ENCODE data around the gene EIF2AK3. TPM values are rescaled to one million over a fixed set of nuclear protein-coding genes. Genes with fewer than 3 reads are reported as not detected.

EIF2AK3 gene
- total and polyA plus RNA-seq, 2 of the 13 experiments (the other 11 are each of a cell fraction or from before 2014, with no cell fraction given), result 10.3 to 30.6 TPM

DNA sequence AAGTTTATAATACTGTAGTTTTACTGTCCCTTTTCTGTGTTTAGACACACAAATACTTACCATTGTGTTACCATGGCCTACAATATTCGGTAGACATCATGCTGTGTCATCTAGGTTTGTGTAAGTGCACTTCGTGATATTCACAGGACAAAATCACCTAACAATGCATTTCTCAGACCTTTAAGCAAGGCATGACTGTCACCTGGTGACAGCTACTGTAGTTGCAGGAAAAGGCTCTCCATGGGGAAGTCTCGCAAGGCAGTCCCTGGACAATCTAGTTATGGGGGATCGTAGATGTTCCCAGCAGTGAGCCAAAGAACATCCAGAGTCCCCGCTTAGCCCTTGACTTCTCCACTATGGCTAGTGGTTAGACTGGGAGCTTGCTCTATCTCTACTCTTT is 73.1 kb downstream of the EIF2AK3 start:
- no TSS peak for BruUV-seq (replicated peaks)
- peak; percentile 32 for FAIRE-seq
- TF ChIP-seq SMC3 (IDR thresholded peaks at IDR 0.05; ENCODE audit: low read length) (peak; percentile 60; the same call in 1 of the 2 replicates), ZNF326 (CRISPR knock-in tag; IDR thresholded peaks at IDR 0.05; ENCODE audit: borderline replicate concordance) (no peak), PRPF4 (IDR thresholded peaks at IDR 0.05; ENCODE audit: low read depth, low read length, poor library complexity, severe bottlenecking) (no peak), SIN3A (IDR thresholded peaks at IDR 0.05; ENCODE audit: borderline replicate concordance, low read depth, low read length) (no peak), DR1 (CRISPR knock-in tag; IDR thresholded peaks at IDR 0.05) (no peak), ZNF451 (CRISPR knock-in tag; IDR thresholded peaks at IDR 0.05) (no peak), CEBPZ (IDR thresholded peaks at IDR 0.05; ENCODE audit: low read length) (no peak), ZNF17 (CRISPR knock-in tag; IDR thresholded peaks at IDR 0.05) (no peak), ARID5B (CRISPR knock-in tag; IDR thresholded peaks at IDR 0.05) (no peak), ADNP (CRISPR knock-in tag; IDR thresholded peaks at IDR 0.05) (no peak), RAD21 (CRISPR knock-in tag; IDR thresholded peaks at IDR 0.05) (0 out of 2 replicates have a peak, but pooled peaks have one; percentile 40), ZNF280B (CRISPR knock-in tag; IDR thresholded peaks at IDR 0.05; ENCODE audit: borderline replicate concordance) (no peak), ZNF207 (IDR thresholded peaks at IDR 0.05; ENCODE audit: borderline replicate concordance) (no peak)
- TF ChIP-seq, protein P1, sequence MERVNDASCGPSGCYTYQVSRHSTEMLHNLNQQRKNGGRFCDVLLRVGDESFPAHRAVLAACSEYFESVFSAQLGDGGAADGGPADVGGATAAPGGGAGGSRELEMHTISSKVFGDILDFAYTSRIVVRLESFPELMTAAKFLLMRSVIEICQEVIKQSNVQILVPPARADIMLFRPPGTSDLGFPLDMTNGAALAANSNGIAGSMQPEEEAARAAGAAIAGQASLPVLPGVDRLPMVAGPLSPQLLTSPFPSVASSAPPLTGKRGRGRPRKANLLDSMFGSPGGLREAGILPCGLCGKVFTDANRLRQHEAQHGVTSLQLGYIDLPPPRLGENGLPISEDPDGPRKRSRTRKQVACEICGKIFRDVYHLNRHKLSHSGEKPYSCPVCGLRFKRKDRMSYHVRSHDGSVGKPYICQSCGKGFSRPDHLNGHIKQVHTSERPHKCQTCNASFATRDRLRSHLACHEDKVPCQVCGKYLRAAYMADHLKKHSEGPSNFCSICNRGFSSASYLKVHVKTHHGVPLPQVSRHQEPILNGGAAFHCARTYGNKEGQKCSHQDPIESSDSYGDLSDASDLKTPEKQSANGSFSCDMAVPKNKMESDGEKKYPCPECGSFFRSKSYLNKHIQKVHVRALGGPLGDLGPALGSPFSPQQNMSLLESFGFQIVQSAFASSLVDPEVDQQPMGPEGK (CRISPR knock-in tag; IDR thresholded peaks at IDR 0.05), result no peak

More for the DNA sequence above, 73.1 kb downstream of the EIF2AK3 start:
- Histone ChIP-seq H4K20me1 (ENCODE audit: insufficient read depth, low read length) (no peaks in the 10 kb centered on the region), H3K4me2 (ENCODE audit: low read depth, low read length) (no peak overlapping the region), H3K4me1 (ENCODE audit: insufficient read depth, low read length) (no peaks in the 10 kb centered on the region), H3K9ac (ENCODE audit: insufficient read depth, low read depth, low read length) (no peak overlapping the region), H3K4me3 (replicated peaks in 1 of 3; ENCODE audit: insufficient read depth in 1 of 3, low read depth in 2 of 3, low read length in 3 of 3) (no peak overlapping the region), H3K36me3 (replicated peaks in 1 of 2; ENCODE audit: control insufficient read depth in 1 of 2, insufficient read depth in 2 of 2, low read length in 2 of 2) (peaks cover 4 to 28% of the 10 kb centered on the region in 2 experiments; a peak in 3 of 5 replicates), H2AFZ (ENCODE audit: low read length) (no peak overlapping the region), H3K27ac (ENCODE audit: extremely low read length, insufficient read depth, low read length) (no peak overlapping the region), H3K79me2 (ENCODE audit: insufficient read depth, low read length) (no peaks in the 10 kb centered on the region), H3K27me3 (ENCODE audit: control insufficient read depth in 1 of 2, insufficient read depth in 2 of 2, low read length in 2 of 2) (peaks cover 0 to 5% of the 10 kb centered on the region in 2 experiments; a peak in 2 of 5 replicates), H3K9me3 (ENCODE audit: low read length) (no peaks in the 10 kb centered on the region)
- 84% methylated on average over 5 of the region's 5 CpGs for WGBS (ENCODE audit: low lambda C conversion rate)
- intact Hi-C loops (cut with micrococcal nuclease; ENCODE audit: unreplicated experiment), result loop anchor here (2.0 kb wide), 1 partner anchor 363 kb away; no protein-coding TSS in a partner anchor
- in situ Hi-C loops (cut with HindIII; ENCODE audit: extremely low pct_ligation_motif_present, low pct_unique_long_range_greater_than_20kb), result no loop called here
- DNase-seq (ENCODE audit: low spot score) (no peak), ATAC-seq (peak; percentile 71)
- ChIA-PET CTCF (ENCODE audit: low intra/inter-chr PET ratio, low total read pairs) (no interaction called here), POLR2A (no interaction called here)
